Measurements from ENCODE around the gene SPAG8.

The SPAG8 gene, protein sequence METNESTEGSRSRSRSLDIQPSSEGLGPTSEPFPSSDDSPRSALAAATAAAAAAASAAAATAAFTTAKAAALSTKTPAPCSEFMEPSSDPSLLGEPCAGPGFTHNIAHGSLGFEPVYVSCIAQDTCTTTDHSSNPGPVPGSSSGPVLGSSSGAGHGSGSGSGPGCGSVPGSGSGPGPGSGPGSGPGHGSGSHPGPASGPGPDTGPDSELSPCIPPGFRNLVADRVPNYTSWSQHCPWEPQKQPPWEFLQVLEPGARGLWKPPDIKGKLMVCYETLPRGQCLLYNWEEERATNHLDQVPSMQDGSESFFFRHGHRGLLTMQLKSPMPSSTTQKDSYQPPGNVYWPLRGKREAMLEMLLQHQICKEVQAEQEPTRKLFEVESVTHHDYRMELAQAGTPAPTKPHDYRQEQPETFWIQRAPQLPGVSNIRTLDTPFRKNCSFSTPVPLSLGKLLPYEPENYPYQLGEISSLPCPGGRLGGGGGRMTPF

DNA sequence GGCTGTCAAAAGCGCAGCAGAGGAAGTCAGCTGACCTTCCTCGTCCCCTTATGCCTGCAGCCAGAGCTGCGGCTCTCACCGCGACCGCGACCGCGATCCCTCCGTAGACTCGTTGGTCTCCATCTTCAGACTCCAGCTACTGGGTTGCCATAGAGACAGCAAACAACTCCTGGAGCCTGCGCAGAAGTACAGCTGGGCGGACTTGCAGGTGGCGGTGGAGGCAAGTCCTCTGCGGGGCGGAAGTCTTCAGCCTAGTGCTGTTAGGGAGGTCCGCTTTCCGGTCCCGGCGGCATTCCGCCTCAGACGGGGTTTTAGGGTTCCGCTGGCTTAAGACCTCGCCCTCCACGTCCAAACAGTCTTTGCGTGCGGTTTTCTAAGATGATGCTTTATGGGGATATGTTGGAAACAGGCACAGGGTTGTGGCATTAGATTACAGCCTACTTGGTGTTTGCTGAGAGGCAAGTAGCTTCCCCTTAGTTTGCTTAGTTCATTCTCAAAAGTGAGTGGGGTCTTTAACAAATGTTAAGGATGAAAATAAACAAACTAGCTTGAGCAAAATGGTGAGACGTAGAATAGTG lies at the start of gene SPAG8:
Gene SPAG8, minus strand, starts transcription at position 238 of the 578 bp plus-strand sequence. Its CDS starts 115 bp downstream, at position 123.
- peak; percentile 82 to 91 for DNase-seq (ENCODE audit: low read depth in 2 of 2)

DNA sequence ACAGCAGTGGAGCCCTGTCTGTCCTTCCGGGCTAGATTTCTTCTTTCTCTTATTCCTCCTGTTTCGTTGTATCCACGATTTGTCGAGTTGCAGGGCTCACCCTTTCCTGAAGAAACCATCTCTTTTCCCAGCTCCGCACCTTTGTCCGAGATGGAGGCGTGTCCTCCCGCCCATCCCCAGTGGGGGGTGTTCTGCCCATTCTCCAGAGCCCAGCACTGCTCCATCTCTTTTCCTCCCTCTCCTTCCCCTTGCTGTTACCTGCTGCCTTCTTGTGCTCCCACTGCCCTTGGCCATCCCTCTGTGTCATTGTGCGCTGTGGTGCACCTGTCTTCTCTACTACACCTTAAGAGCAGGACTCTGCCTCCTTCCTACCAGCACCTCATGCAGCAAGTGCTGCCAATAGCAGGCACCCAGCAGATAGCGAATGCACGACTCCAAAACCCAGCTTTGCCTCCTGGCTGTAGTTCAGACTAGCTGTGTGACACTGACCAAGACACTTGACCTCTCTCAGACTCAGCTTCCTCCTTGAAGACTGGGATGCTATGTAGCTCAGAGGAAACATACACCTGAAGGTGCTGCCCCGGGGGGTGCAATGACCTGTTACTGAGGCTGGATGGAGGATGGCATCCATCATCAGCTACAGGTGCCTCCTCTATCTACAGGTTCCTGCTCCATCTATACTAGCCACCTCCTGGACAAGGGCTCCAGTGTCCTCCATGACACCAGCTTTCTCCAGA lies 49.3 kb upstream of the SPAG8 start:
- no peak for DNase-seq (ENCODE audit: low read depth in 2 of 2)

DNA sequence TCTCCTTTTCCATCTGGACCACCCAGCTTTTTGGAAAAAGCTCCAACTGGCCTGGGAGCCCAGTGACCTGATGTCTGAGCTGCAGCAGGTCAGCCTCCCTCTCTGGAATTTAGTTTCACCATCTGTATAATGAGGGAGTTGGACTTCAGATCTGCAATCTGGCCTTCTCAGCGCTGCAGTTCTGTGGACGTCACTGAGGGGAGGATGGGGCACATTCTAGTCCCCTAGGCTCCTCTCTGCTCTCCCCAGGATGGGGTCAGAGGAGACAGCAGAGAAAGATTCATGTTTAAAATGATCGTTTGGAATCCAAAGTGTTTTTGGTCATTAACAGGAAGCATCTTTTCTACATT lies 47.9 kb upstream of the SPAG8 start:
- DNase-seq (ENCODE audit: low read depth in 2 of 2): no peak

DNA sequence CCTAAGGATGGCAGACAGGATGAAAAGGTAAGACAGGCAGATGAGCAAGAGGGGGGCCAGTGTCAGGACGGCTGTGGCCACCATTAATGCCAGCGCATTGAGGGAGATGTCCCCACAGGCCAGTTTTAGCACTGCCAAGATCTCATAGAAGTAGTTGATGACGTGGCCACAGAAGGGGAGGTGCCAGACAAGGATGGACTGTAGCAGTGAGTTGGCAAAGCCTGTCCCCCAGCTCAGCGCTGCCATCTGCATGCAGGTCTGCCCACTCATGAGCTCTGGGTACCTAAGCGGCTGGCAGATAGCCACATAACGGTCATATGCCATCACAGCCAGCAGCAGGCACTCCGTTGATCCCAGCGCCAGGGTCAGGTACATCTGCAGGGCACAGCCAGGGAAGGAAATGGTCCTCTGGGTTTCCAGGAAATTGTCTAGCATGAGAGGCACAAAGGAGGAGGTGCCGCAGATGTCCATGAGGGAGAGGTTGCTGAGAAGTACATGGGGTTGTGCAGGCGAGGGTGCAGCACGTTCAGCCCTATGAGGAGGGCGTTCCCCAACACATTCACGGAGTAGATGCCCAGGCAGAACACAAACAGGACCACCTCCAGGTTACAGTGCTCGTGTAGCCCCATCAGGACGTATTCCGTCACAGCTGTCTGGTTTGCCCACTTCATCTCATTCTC lies 47.4 kb upstream of the SPAG8 start:
- no peak for DNase-seq (ENCODE audit: low read depth in 2 of 2)

DNA sequence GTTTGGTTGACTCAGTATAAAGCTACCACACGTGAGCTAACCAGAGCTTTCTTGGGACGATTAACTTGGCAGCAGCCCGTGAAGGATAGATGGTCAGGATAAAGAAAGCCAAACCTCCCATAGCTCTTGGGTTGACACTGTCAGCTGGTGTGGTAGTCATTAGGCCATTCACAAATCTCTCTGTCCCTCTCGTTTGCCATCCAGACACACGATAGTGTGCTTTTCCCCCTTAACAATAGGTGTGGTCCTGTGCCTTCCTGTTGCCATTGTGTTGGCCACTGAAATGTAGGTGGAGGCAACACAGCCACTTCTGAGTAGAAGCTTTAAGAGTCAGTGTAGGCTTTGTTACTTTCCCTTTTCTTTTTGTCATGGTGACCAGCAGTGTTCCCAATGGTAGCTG lies 46.4 kb upstream of the SPAG8 start:
- no peak for DNase-seq (ENCODE audit: low read depth in 2 of 2)

DNA sequence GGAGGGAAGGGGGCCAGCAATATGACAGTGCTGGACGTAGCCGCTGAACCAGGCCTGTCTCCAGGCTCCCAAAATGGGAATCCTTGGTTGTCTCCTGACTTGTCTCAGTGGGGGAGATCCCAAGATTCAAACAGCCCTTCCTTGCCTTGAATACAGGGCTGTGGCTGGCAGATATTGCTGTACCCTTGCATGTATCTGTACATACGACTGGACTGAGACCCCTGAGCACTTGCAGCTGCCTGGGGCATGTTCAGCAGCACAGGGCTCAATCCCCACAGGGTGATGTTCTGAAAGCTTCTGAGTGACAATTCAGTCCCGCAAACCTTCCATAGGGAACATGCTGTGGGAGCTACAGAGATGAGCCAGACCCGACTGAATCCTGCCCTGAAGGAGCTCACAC lies 44.8 kb upstream of the SPAG8 start:
- no peak for DNase-seq (ENCODE audit: low read depth in 2 of 2)

DNA sequence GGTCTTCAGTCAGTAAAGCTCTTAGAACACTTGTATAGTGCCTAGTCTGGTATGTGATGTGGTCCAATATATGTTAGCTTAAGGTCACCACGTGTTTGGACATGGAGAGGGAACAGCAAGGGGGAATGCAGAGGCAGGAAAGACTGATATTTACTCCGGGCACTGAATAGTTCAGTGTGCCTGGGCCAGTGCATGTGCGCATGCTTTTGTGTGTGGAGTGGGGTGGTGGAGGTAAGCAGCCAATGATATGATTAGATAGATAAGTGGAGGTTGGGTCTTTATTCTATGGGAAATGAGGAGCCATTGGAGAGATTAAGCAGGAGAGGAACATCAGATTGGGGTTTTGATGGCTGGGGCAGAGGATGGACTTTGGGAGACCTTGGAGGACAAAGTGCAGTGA lies 44.1 kb upstream of the SPAG8 start:
- no peak for DNase-seq (ENCODE audit: low read depth in 2 of 2)

DNA sequence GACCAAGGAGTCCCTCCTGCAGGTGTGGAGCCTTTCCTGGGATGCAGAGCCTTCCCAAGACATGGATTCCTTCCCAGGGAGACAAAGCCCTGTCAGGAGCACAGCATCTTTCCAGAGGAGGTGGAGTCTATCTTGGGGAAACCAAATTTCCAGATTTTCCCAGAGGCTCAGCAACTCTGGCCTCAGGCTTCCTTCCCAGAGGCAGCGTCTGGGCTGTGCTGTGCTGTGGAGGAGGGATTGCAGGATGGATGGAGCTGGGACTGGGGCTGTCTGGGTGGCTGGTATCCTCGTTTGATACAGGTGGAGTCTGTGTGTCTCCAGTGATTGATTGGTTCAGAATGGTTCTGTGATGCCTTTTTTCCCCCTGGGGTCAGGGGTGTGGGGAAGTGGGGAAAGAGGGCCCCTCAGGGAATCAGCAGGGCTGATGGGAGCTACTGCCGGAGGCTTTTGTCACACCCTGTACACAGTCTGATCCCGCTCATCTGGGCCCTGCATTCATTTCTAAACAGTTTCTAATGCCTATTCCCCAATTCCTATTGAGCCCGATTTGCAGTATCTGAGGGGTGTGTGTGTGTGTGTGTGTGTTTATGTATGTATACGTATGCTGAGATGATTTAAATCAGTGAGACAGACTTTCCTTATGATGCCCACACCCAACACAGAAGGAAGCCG lies 42.2 kb upstream of the SPAG8 start:
- DNase-seq (ENCODE audit: low read depth in 2 of 2): no peak

DNA sequence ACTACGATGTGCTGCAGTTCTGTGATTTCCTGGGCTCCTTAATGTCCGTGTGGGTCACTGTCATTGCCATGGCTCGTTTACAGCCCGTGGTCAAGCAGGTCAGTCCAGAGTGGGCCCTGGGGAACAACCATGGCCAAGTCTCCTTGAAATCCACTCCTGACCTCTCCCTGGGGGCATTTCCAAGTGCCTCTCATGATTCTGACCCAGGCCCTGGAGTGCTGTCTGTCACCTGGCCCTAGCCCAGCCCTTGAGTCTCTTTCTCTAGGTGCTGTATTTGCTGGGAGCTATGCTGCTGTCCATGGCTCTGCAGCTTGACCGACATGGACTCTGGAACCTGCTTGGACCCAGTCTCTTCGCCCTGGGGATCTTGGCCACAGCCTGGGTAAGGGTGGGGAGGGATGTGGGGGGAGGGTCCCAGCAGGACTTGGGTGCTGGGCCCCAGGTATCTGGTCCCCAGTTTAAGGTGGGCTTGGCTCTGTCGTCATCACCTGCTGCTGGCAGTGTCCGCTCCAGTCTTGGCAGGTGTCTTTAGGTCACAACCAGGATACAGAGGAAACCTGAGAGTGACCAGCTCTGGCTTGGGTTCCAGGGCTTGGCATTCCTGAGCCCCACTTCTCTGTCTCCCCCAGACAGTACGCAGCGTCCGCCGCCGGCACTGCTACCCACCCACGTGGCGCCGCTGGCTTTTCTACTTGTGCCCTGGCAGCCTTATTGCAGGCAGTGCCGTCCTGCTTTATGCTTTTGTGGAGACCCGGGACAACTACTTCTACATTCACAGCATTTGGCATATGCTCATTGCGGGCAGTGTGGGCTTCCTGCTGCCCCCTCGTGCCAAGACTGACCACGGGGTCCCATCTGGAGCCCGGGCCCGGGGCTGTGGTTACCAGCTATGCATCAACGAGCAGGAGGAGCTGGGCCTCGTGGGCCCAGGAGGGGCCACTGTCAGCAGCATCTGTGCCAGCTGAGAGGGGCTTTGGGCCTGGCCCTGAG lies 41.1 kb upstream of the SPAG8 start:
- no peak for DNase-seq (ENCODE audit: low read depth in 2 of 2)

DNA sequence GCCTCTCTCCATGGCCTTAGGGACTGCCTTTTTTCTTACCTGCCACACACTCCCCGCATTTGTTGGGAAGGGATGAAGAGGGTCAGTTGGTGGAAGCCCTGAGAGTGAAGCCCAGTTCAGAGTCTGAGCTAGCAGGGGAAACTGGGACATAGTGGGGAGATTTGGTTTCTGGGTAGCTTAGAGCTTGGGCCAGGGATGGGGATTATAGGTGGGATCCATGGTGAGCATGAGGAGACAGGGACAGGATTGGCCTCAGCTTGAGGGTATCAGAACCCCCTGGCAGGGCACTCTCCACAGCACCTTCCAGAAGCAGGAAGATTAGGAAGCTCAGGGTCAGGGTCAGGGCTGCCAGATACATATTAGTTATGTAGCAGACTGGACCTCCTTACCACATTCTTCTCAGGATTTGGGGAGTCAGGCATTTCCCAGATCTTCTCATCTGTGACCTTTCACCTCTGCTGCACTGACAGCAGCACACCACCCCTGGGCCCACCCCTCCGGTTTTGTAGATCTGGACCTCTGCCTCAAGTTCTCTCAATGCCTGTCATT lies 40.3 kb upstream of the SPAG8 start:
- no peak for DNase-seq (ENCODE audit: low read depth in 2 of 2)

DNA sequence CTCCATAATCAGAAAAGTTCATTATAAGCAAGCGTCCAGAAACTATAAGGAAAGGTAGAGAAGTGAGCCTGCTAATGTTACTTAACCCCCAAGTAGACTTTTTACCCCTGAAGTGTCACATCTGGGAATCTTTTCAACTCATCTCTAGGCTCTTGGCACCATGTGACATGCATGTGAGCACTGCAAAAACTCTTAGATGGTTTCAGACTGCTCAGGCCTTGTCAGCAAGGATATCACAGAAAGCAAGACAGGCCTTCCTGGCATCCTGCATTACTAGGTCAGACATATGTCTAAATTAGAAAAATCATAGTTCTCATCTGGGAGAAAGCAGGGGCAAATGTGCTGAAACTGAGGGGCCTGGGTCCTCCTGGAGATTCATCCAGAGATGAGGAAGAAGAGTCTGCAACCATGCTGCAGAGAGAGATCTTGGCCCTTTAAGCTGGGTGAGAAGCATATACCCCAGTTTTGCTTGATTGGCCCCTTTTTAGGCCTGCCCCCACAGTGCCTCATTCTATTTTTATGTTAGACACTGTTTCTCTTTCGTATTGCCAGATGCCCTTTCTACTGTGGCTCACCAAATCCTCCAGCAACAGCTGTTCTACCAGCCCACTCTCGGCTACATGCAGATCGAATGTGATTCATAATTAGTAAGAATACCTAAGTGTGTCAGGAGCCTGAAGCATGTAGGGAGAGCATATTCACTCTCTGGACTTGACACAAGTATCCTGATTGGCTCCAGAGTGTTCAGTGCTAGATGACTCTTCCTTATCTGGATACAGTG lies 35.9 kb upstream of the SPAG8 start:
- no peak for DNase-seq (ENCODE audit: low read depth in 2 of 2)

DNA sequence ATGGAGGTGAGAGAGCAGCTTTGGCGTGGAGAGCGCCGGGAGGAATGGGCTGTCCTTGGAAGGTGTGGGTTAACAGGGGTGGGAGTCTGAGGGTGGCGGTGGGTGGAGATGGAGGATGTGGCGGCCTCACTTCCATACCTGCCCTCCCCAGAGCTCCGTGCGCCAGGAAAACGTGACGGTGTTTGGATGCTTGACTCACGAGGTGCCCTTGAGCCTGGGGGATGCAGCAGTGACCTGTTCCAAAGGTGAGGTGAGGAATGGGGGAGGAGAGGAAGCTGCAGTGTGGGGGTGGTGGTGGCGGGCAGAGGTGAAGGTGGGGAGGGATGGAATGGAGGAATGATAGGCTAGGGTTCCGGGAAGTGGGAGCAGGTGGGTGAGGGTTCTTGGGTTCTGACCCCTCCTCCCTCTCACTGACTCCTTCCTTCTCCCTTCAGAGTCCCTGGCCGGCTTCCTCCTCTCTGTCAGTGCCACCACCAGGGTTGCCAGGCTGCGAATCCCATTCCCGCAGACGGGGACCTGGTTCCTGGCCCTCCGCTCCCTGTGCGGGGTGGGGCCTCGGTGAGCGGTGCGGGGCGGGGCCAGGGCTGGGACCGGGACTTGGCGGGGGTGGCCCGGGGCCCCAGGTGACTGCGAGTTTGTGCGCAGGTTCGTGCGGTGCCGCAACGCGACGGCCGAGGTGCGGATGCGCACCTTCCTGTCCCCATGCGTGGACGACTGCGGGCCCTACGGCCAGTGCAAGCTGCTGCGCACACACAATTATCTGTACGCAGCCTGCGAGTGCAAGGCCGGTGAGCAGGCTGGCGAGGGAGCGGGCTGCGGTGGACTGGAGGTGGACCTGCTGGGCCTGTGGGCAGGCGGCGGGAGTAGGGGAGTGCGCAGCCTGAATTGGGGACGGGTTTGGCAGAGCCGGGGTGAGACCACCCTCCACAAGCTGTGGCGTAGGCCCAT lies 34.0 kb upstream of the SPAG8 start:
- no peak for DNase-seq (ENCODE audit: low read depth in 2 of 2)

DNA sequence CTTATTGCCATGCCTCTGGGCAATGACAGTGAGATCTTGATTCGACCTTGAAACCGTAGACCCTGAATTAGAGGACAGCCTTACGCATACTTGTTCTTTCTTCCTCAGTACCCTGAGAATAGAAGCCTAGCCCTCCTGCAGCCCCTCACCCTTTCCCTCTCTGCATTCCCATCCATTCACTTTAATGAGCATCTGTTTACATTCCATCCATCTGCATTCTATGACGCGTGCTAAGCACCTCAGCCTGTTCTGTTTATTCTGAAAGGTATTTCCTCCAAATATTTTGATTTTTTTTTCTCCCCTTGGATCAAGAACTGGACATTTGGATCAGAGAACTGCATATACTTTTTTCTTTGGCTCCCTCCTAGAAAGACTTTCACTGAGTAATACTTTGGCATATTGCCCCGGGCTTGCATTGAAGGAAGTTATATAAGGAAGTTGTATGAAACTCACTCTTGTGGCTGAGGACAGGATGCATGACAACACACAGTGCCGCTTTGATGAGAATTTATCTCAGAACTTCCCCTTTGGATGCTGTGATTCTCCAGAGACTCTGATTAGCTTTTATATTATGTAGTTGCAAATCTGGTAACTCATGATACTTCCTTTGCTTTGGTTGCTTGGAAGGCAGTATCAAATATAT lies 32.7 kb upstream of the SPAG8 start:
- no peak for DNase-seq (ENCODE audit: low read depth in 2 of 2)

DNA sequence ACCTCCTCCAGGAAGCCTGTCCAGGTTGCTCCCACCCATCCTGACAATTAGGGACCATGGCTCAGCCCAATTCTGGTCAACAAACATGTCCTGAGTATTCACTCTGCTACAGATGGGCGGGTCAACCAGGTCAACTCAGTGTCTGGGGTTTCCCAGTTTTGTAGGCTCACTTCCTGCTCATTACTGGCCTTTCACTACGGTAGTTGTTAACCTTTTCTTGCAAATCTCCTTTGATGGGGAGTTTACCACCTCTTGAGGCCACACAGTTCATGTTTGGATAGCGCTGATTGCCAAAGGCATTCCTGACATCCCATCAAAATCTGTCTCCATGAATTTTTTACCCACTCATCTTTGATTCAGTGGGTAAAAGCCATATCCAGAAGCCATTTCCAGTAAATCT lies 30.7 kb upstream of the SPAG8 start:
- no peak for DNase-seq (ENCODE audit: low read depth in 2 of 2)

DNA sequence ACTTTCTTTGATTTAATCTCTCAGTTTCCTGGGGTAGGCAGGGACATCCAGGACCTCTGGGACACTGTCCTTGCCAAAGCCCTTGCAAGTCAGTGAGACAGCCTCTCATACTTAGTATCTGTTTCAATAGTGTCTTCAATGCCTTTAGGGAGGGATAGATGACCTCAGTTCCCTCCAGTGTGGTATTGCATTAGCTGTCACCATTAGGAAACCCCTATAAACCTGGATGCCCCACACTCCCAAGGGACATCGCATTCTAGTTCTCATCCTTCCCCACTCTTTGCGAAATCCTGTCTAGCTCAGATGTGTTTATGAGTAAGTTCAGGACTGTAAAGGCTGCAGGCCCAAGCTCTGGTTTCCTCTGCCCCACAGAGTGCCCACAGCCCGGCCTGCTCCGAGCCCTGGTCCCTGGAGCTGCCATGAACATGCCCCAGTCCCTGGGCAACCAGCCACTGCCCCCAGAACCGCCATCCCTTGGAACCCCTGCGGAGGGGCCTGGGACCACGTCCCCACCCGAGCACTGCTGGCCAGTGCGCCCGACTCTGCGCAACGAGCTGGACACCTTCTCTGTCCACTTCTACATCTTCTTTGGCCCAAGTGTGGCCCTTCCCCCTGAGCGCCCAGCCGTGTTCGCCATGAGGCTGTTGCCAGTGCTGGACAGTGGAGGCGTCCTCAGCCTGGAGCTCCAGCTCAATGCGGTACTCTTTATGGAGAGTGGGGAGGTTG lies 30.1 kb upstream of the SPAG8 start:
- no peak for DNase-seq (ENCODE audit: low read depth in 2 of 2)

DNA sequence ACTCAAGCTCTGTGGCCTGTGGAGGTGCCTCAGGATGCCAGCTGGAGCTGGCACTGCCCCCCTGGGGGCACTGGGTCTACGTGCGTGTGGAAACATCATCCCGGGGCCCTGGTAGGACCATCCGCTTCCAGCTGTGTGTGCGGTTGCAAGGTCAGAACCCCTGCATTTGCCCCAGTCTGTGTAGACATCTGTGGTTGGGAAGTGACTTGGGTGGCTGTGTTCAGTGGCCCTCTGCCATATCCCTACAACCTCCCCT lies 29.5 kb upstream of the SPAG8 start:
- no peak for DNase-seq (ENCODE audit: low read depth in 2 of 2)

DNA sequence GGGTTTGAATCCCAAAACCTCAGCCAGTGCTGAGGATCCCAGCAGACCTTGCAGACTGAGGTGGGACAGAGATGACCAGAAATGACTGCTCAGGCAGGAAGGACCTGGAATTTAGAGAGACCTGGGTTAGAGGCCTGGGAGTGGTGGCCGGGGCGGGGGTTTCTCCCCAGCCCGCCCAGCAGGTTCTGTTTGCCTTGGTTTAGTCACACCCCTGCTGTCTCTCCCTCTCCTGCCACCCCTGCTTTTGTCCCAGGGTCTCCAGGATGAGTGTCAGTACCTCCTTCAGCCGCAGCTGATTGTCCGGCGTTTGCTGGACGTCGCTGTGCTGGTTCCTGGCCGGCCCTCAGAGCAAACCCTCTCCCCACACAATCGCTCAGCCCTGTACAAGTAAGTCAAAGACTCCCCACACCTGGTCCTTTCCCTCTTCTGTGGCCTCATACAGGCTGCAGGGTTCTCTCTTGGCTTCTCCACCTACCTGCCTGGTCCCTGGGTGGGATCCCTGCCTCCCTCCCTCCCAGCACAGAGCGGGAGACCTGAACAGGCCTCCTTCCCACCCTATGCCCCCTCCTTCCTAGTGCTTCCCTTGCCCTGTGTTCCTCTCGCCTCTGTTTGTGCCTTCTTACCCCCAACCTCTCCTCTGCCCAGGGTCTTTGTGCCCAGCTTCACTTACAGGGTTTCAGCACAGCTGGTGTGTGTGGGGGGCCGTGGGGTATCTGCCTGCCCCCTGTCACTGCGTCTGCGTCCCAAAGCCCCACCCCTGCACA lies 29.0 kb upstream of the SPAG8 start:
- no peak for DNase-seq (ENCODE audit: low read depth in 2 of 2)
